SKM-1 treated with dmso at 0.1 percent for 144 hours (cell line): ENCODE data around the gene ZNF487.
"Not testable (repeated sequence)": the region's sequence is repeated elsewhere in the genome, so short reads cannot be mapped to it uniquely, and the experiment has no call there.

Experiments used
- DNase-seq: peaks from one replicate; lab custom pipeline; 2025; ENCODE audit not compliant: unreplicated experiment; lab: John Stamatoyannopoulos, UW

Gene ZNF487

DNA sequence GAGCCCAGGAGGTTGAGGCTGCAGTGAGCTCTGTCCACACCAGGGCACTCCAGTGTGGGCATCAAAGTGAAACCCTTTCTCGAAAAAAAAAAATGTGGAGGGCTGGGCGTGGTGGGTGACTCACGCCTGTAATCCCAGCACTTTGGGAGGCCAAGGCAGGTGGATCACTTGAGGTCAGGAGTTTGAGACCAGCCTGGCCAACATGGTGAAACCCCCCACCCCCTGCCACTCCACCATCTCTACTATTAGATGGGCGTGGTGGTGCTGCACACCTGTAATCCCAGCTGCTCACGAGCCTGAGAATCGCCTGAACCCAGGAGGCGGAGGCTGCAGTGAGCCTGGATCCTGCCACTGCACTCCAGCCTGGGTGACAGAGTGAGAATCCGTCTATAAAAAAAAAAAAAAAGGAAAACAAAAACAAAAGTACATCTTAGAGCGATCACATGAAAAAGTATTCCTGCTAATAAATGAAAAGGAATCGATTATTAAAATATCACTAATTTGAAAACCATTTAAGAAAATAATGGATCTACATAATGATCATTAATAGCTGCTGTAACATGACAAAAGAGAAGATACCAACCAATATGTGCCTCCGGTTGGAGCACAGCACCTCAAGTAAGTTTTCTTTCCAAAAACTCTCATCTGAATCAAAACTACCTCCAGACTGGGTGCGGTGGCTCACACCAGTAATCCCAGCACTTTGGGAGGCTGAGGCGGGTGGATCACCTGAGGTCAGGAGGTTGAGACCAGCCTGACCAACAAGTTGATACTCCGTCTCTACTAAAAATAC lies 32.8 kb upstream of the ZNF487 start:
- no peak for DNase-seq

DNA sequence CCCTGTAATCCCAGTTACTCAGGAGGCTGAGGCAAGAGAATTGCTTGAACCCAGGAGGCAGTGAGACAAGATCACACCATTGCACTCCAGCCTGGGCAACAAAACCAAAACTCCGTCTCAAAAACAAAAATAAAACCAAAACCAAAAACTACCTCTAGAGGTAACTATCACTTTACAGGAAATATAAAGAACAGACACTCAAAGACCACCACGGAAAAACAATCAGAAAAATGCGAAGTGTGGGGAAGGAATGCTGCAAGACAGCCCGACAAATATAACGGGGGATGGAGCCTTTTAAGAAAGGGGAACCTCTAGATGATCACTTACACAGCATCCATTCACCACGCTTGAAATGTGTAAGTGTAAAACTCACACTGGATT lies 32.2 kb upstream of the ZNF487 start:
- DNase-seq, result no peak

DNA sequence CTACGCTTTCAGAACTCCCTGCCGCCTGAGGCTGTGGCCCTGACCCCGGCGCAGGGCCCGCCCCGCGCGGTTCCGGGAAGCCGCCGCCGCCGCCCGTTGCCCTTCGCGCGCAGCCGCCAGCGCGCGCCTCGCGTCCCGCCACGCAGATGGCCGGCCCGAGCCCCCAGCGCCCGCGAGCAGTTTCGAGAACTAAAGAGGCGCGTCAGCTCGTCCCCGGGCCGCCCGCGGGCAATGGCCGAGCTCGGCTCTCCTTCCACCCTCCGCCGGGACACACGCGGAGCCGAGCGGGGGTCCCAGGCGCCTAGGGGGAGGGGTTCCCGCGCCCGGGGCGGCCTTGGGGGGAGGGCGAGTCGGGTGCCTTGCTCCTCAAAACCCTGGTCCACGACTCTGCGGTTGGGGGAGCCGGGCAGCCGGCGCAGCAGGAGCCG lies 29.7 kb upstream of the ZNF487 start:
- no peak for DNase-seq

DNA sequence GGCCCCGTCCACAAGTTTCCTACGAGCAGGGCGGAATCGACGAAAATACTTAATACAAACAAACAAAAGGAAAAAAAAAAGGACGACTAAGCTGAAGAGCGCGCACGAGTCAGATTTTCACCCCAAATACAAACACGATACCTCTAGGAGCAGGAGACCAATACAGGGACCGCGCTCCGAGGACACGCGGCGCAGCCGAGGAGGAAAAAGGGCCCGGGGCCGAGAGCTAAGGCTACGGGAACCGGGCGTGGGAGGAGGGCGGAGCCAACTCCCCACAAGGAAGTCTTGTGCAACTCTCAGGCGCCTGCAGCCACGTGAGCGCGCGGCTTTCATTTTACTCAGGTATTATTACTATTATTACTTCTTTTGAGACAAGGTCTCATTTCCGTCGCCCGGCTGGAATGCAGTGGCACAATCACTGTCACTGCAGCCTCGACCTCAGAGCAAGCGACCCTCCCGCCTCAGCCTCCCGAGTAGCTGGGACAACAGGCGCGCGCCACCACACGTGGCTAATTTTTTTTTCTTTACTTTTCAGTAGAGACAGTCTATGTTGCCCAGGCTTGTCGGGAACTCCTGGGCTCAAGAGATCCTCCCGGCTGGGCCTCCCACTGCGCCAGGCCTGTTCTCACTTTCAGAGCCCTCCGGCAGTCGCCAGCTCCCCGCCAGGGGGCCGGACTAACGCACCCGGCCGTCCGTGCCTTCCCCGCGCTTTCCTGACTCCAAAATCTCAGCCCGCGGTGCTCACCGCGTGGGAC lies 29.2 kb upstream of the ZNF487 start:
- DNase-seq, result peak; percentile 87

DNA sequence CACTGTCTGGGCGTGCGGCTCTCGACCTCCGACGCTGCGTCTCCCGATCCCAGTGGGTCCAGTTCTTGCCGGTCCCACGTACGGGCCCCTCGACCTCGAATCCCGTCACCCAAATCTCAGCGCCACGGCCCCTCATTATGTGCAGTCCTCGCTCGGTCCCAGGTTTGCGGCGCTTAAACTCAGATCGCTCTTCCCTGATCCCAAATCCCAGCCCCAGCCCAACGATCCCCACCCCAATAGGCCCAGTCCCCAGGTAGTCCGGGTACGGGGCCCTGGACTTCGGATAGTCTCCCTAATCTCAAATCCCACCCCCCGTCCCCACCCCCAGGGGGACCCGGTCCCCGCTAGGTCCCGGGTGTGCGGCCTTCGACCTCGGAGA lies 28.6 kb upstream of the ZNF487 start:
- no peak for DNase-seq

DNA sequence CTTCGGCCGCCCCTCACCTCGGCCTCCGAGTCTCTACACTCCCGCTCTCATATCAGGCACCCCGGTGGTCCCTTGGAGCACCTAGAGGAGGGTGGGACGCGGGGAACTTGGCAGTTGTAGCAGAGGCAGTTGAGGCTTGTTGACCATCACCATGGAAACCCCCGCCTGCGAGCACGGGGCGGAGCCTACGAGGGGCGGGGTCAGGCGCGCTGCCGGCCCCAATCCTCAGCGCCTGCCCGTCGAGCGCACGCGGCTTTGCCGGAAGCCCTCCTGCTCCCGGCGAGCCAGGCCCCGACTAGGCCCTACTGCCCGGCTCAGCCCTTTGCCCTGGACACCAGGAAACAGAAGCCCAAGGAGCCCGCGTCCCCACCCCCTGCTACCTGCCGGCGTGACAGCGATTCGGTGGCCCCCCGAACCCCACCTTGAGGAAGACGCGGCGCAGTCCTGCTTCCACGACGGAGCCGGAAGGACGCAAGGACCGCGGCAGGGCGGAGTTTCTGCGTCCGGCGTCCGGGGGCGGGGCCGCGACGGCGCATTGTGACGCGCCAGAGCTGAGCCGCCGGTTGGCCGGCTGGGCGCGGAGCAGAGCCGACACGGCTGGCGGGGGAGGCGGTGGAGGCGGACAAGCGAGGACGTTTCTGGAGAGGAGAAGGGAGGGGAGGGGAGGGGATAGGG lies 28.1 kb upstream of the ZNF487 start, which contains the start of gene HNRNPF:
Gene HNRNPF, minus strand, starts transcription at position 477 of the 675 bp plus-strand sequence. CDS start 21,302 bp downstream, outside the sequence.
- peak; percentile 93 for DNase-seq

DNA sequence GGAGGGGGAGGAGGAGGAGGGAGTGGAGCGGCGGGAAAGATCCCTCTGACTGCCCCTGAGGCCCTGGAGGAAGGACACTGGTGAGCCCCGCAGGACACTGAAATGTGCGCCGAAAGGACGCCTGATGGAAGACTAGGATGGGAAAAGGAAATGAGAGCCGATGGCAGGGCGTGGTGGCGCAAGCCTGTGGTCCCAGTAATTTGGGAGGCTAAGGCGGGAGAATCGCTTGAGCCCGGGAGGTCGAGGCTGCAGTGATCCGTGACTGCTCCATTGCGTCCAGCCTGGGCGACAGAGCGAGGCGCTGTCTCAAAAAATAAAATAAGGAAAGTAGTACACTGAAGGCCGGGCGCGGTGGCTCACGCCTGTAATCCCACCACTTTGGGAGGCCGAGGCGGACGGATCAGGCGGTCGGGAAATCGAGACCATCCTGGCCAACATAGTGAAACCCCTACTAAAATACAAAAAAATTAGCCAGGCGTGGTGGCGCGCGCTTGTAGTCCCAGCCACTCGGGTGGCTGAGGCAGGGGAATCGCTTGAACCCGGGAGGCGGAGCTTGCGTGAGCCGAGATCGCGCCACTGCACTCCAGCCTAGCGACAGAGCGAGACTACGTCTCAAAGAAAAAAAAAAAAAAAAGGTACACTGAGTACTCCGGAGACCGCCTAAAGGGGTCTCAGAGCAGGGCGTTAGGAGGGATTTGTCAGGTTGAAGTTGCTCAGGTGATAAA lies 27.4 kb upstream of the ZNF487 start:
- DNase-seq, result no peak

DNA sequence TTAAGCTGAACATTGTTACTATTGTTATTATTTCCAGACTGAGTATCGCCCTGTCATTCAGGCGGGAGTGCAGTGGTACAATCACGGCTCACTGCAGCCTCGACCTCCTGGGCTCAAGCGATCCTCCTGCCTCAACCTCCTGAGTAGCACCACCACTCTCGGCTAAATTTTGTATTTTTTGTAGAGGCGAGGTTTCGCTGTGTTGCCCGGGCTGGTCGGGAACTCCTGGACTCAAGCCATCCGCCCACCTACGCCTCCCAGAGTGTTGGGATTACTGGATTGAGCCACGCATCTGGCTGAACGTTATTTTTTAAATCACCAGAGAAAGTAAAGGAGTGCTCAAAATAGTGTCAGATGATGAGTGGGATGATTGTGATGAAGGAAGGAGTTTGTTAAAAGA lies 26.6 kb upstream of the ZNF487 start:
- no peak for DNase-seq

DNA sequence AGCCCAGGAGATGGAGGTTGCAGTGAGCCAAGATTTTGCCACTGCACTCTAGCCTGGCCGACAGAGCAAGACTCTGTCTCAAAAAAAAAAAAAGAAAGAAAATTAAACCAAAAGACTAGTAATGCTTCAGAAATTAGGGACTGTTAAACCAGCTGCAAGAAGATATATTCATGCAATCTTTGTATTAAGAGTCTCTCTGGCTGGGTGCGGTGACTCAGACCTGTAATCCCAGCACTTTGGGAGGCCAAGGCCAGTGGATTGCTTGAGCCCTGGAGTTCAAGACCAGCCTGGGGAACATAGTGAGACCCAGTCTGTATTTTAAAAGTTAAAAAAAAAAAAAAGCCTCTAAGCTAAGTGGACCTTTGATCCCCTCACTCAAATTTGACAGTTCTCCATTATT lies 25.4 kb upstream of the ZNF487 start:
- no peak for DNase-seq

DNA sequence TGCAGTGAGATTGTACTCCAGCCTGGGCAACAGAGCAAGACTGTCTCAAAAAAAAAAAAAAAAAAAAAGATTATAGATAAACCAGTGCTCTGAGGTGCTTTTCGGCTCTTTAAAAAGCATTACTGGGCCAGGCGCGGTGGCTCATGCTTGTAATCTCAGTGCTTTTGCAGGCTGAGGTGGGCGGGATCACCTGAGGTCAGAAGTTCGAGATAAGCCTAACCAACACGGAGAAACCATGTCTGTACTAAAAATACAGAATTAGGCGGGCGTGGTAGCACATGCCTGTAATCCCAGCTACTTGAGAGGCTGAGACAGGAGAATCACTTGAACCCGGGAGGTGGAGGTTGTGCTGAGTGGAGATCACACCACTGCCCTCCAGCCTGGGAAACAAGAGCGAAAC lies 21.4 kb upstream of the ZNF487 start:
- DNase-seq, result no peak

DNA sequence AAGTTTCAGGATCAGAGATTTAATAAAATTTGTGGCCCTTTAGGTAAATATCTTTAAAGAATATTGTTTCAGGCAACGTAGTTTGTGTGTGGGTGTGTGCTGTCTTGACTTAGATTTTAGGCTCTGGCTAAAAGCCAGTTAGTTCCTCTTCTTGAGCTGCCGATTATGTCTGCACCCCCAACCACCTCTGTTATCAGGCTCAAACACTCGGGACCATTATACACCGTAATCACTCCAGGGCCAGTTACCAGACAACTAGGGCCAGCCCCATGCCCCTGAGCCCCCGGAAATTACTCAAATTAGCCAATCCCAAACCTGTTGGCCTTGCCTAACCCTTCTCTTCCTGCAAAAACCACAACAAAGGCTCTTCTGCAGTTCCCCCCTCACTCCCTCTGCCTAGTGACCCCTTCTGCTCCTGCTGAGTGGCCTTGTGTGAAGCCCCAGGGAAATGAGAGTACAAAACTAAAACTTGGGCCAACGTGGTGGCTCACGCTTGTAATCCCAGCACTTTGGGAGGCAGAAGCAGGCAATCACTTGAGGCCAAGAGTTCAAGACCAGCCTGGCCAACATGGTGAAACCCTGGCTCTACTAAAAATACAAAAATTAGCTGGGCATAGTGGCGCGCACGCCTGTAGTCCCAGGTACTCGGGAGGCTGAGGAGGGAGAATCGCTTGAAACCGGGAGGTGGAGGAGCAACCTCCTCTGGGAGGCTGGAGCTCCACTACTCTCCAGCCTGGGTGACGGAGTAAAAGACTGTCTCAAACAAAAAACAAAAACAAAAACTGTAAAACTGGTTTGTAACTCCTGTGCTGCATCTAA lies 18.8 kb upstream of the ZNF487 start:
- peak; percentile 97 for DNase-seq

DNA sequence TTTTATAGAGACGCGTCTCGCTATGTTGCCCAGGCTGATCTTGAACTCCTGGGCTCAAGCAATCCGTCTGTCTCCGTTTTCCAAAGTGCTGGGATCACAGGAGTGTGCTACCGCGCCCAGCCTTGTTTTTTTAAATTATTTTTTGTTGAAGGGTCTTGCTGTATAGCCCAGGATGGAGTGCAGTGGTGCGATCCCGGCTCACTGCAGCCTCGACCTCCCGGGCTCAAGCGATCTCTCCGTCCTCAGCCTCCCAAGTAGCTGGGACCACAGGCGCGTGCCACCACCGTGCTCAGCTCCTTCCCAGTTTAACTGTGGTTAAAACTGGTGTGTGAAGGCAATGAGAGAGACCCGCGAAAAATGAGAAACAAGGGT lies 16.9 kb upstream of the ZNF487 start:
- DNase-seq, result no peak

DNA sequence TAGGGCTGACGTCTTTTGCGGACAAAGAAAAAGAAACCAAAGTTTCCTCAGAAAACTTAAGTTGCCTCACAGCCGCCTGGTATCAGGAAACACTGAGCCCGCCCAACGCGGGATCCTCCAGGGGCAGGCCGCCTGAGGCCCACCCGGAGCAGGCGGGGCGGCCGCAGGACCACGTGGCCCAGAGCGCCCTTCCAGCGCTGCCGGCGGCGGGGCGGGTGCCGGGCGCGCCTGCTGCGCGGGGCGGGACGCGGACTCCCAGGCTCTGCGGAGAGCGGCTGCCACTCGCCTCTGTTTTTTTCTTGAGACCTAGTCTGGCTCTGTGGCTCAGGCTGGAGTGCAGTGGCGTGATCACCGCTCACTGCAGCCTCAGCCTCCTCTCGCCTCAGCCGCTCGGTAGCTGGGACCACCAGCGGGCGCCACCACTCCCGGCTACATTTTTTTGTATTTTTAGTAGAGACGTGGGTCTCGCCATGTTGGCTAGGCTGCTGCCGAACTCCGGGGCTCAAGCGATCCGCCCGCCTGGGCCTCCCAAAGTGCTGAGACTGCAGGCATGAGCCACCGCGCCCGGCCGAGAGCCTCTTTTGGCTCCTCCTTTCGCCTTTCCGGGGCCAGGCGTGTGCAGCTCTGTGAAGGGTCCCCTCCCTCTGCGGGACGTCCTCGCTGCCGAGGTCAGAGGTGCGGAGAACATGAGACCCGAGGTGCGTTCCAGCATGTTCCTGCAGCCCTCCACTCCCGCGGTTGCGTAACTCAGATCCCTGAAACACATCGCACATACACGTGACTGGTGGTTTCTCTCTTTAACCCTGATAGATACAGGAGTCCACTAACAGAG lies 16.3 kb upstream of the ZNF487 start:
- peak; percentile 60 for DNase-seq

DNA sequence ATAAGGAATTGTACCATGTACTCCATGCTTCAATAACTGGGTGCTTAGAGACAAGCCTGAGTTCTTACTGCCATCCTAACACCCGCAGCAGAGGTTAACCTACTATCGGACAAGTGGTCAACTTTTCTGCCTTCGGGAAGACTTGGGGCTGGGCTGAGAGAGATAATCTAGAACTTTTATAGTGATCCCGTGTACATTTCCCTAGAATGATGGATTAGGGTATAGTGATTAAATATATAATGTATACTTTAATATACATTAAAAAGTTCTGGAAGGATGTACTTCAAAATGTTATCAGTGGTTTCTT lies 15.8 kb upstream of the ZNF487 start:
- DNase-seq, result no peak

DNA sequence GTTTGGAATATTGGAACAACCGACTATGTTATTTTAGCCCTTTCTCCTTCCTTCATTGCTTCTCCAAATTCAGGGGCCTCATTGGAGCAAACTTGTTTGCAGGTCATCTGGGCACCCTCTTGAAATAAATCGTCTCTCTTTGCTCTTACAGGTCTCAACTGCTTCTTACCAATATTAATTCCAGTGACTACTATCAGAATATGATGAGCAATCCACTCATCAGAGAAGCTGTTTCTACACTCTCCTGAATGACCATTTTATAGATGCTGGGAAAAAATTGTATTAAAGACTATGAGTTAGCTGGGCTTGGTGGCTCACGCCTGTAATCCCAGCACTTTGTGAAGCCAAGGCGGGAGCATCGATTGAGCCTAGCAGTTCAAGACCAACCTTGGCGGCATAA lies 15.4 kb upstream of the ZNF487 start:
- no peak for DNase-seq

DNA sequence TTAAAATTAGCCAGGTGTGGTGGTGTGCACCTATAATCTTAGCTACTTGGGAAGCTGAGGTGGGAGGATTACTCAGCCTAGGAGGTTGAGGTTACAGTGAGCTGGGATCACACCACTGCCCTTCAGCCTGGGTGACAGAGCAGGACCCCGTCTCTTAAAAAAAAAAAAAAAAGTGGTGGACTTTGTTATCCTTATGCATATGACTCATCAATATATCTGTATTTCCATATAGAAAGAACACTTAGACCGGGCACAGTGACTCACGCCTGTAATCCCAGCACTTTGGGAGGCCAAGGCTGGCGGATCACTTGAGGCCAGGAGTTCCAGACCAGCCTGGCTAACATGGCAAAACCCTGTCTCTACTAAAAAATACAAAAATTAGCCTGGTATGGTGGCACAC lies 15.0 kb upstream of the ZNF487 start:
- DNase-seq, result not testable (repeated sequence)

DNA sequence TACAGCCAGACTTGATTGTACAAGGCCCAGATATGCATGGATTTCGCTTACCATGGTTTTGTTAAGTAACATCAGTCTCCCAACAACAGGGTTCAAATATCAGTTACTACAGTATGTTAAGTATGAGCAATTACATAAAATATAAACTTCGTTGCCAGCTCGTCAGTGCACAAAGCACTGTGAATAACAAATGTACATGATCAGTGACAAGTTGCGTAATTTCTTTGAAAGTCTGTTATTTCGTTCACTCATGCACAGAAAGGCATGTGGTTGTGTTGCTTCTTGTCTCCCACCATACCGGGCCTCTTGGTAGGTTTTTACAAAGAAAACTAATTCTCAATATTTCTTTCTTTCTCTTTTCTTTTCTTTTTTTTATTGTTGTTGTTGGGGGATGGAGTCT lies 12.5 kb upstream of the ZNF487 start:
- DNase-seq, result no peak

DNA sequence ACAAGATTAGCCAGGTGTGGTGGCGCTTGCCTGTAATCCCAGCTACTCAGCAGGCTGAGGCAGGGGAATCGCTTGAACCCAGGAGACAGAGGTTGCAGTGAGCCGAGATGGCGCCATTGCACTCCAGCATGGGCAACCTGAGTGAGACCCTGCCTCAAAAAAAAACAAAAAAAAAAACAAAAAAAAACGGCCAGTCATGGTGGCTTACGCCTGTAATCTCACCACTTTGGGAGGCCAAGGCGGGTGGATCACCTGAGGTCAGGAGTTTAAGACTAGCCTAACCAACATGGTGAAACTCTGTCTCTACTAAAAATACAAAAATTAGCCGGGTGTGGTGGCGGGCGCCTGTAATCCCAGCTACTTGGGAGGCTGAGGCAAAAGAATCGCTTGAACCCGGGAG lies 10.4 kb upstream of the ZNF487 start:
- not testable (repeated sequence) for DNase-seq

DNA sequence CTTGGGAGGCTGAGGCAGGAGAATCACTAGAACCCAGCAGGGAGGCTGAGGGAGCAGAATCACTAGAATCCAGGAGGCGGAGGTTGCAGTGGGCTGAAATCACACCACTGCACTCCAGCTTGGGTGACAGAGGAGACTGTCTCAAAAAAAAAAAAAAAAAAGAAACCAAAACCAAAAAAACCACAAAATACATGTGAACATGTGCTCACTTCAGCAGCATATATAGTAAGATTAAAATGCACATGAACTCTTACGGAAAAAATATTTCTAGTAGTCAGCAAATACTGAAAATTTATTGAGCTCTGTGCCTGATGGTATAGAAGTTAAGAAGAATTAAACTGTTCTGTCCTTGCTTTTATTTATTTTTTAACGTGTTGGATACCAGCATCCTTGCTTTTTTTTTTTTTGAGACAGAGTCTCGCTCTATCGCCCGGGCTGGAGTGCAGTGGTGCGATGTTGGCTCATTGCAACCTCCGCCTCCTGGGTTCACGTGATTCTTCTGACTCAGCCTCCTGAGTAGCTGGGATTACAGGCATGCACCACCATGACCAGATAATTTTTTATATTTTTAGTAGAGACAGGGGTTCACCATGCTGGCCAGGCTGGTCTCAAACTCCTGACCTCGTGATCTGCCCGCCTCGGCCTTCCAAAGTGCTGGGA lies 9.6 kb upstream of the ZNF487 start:
- no peak for DNase-seq
